Vagina (tissue), 2 donors: ENCODE measurements around the gene ITSN1.

Experiments
- CTCF ChIP-seq, 3 experiments: fragments of 450-650 bp in 2 of 3; fragments of 200-600 bp in 1 of 3; sonication (generic) in 1 of 3; IDR thresholded peaks; one replicate each; pipeline ENCODE4 v1.5.1; 2017 to 2019; ENCODE audit warnings: antibody characterized with exemption in 3 of 3, mild to moderate bottlenecking in 2 of 3, moderate library complexity in 2 of 3
- POLR2A ChIP-seq, 2 donors: fragments of 450-650 bp; IDR thresholded peaks; one replicate each; pipeline ENCODE4 v1.6.1; 2017; ENCODE audit warnings: antibody characterized with exemption in 2 of 2, mild to moderate bottlenecking in 2 of 2, moderate library complexity in 2 of 2
- POLR2AphosphoS5 ChIP-seq, 2 donors: sonication (generic); formaldehyde crosslinking; IDR thresholded peaks; one replicate each; pipeline ENCODE4 v1.9.0; 2017; ENCODE audit warnings: antibody characterized with exemption in 2 of 2, mild to moderate bottlenecking in 2 of 2, low read depth in 1 of 2; ENCODE audit not compliant: insufficient read depth in 1 of 2

- no peak for TF ChIP-seq CTCF (IDR thresholded peaks at IDR 0.05)
- TF ChIP-seq POLR2AphosphoS5 (IDR thresholded peaks at IDR 0.05; ENCODE audit: insufficient read depth in 1 of 2, low read depth in 1 of 2), result no peak
- no peak for TF ChIP-seq POLR2A (IDR thresholded peaks at IDR 0.05)
Observed at GRCh38 chr21:33810766-33811165, 168.5 kb downstream of the ITSN1 start.
